MM.1S (cell line): ENCODE data around the gene ITLN2.
"Not testable (repeated sequence)": the region's sequence is repeated elsewhere in the genome, so short reads cannot be mapped to it uniquely, and the experiment has no call there.

Experiments used
- DNase-seq: peaks from one replicate; pipeline ENCODE4 v3.0.0-alpha.2; 2015
- H2AFZ ChIP-seq: fragments of 300-600 bp; sonication (generic); 2 replicates; pipeline ENCODE4 v1.6.0; 2016; ENCODE audit warnings: antibody characterized with exemption, low read length
- H3F3A ChIP-seq: fragments of 300-600 bp; sonication (generic); 2 replicates; pipeline ENCODE4 v1.6.1; 2016; ENCODE audit warnings: mild to moderate bottlenecking, antibody characterized with exemption, low read length, moderate library complexity, mixed read lengths; ENCODE audit not compliant: insufficient read depth
- H3K27ac ChIP-seq: fragments of 300-600 bp; sonication (generic); 2 replicates; pipeline ENCODE4 v1.5.1; 2016; ENCODE audit warnings: mild to moderate bottlenecking, low read length
- H3K27me3 ChIP-seq: fragments of 300-600 bp; sonication (generic); replicated peaks from 2 replicates; pipeline ENCODE4 v1.6.0; 2016; ENCODE audit warnings: low read length; ENCODE audit not compliant: insufficient read depth
- H3K36me3 ChIP-seq: fragments of 300-600 bp; sonication (generic); replicated peaks from 2 replicates; pipeline ENCODE4 v1.6.1; 2016; ENCODE audit warnings: mild to moderate bottlenecking, low read length, mixed read lengths; ENCODE audit not compliant: insufficient read depth
- H3K4me1 ChIP-seq: fragments of 300-600 bp; sonication (generic); 2 replicates; pipeline ENCODE4 v1.6.1; 2016; ENCODE audit warnings: low read length, mixed read lengths
- H3K4me2 ChIP-seq: fragments of 300-600 bp; sonication (generic); 2 replicates; pipeline ENCODE4 v1.6.0; 2016; ENCODE audit warnings: low read depth, low read length
- H3K4me3 ChIP-seq: fragments of 300-600 bp; sonication (generic); 2 replicates; pipeline ENCODE4 v1.5.1; 2016; ENCODE audit warnings: low read length, mixed read lengths
- H3K79me2 ChIP-seq: fragments of 300-600 bp; sonication (generic); 2 replicates; pipeline ENCODE4 v1.6.1; 2016; ENCODE audit warnings: mixed run types, low read length, mixed read lengths
- H3K9ac ChIP-seq: fragments of 300-600 bp; sonication (generic); 2 replicates; pipeline ENCODE4 v1.6.1; 2016; ENCODE audit warnings: low read length, mixed read lengths
- H3K9me2 ChIP-seq: fragments of 300-600 bp; sonication (generic); replicated peaks from 2 replicates; pipeline ENCODE4 v1.6.1; 2016; ENCODE audit warnings: mild to moderate bottlenecking, low read length, mixed read lengths; ENCODE audit not compliant: insufficient read depth
- H3K9me3 ChIP-seq: fragments of 300-600 bp; sonication (generic); replicated peaks from 2 replicates; pipeline ENCODE4 v1.6.1; 2016; ENCODE audit warnings: mild to moderate bottlenecking, low read length, mixed read lengths; ENCODE audit not compliant: insufficient read depth
- H4K20me1 ChIP-seq: fragments of 300-600 bp; sonication (generic); 2 replicates; pipeline ENCODE4 v1.6.1; 2016; ENCODE audit warnings: mild to moderate bottlenecking, low read length, moderate library complexity, mixed read lengths; ENCODE audit not compliant: insufficient read depth
- CTCF ChIP-seq: fragments of 300-600 bp; sonication (generic); IDR thresholded peaks from 2 replicates; pipeline ENCODE4 v1.5.1; 2016; ENCODE audit warnings: antibody characterized with exemption, low read length, mixed read lengths
- EZH2 ChIP-seq: fragments of 300-600 bp; sonication (generic); optimal IDR thresholded peaks from 2 replicates; pipeline ENCODE3; 2017; ENCODE audit warnings: low read depth, mild to moderate bottlenecking, antibody characterized with exemption, low read length, mixed read lengths
- EZH2phosphoT487 ChIP-seq: fragments of 300-600 bp; sonication (generic); IDR thresholded peaks from 2 replicates; pipeline ENCODE4 v1.6.1; 2018; ENCODE audit warnings: antibody characterized with exemption, low read length

Gene ITLN2

GRCh38 chr1:160945881-160946280, 8.7 kb downstream of the ITLN2 start:
- not testable (repeated sequence) for H4K20me1 ChIP-seq, H3K4me1 ChIP-seq, H3K4me3 ChIP-seq, H3F3A ChIP-seq, H3K9ac ChIP-seq, H3K9me2 ChIP-seq, H3K27ac ChIP-seq, H3K36me3 ChIP-seq, DNase-seq, H3K79me2 ChIP-seq, H3K27me3 ChIP-seq, H3K9me3 ChIP-seq, H2AFZ ChIP-seq, H3K4me2 ChIP-seq

GRCh38 chr1:160945079-160945478, 9.5 kb downstream of the ITLN2 start:
- no peaks in the 10 kb centered on the region for H4K20me1 ChIP-seq
- no peaks in the 10 kb centered on the region for H3F3A ChIP-seq
- no peak for DNase-seq
- no peak overlapping the region for H3K4me2 ChIP-seq
- H3K27me3 ChIP-seq = no peaks in the 10 kb centered on the region
- no peak overlapping the region for H2AFZ ChIP-seq
- no peak overlapping the region for H3K27ac ChIP-seq
- no peaks in the 10 kb centered on the region for H3K4me1 ChIP-seq
- no peaks in the 10 kb centered on the region for H3K36me3 ChIP-seq
- no peak for TF ChIP-seq EZH2phosphoT487
- TF ChIP-seq EZH2 = no peak
- no peak for TF ChIP-seq CTCF
- no peaks in the 10 kb centered on the region for H3K9me3 ChIP-seq
- H3K79me2 ChIP-seq = no peaks in the 10 kb centered on the region
- H3K4me3 ChIP-seq = no peak overlapping the region
- no peak overlapping the region for H3K9ac ChIP-seq
- H3K9me2 ChIP-seq = no peaks in the 10 kb centered on the region

GRCh38 chr1:160942926-160943325, 11.7 kb downstream of the ITLN2 start:
- Histone ChIP-seq H3K4me2 (no peak overlapping the region), H3F3A (no peaks in the 10 kb centered on the region), H3K9me3 (no peaks in the 10 kb centered on the region), H3K9me2 (no peaks in the 10 kb centered on the region), H4K20me1 (no peaks in the 10 kb centered on the region), H3K4me3 (no peak overlapping the region), H3K27me3 (no peaks in the 10 kb centered on the region), H3K9ac (no peak overlapping the region), H3K27ac (no peak overlapping the region), H3K36me3 (no peaks in the 10 kb centered on the region), H3K4me1 (no peaks in the 10 kb centered on the region), H3K79me2 (no peaks in the 10 kb centered on the region), H2AFZ (no peak overlapping the region)
- DNase-seq = no peak
- TF ChIP-seq EZH2 (no peak), CTCF (peak; percentile 40)

GRCh38 chr1:160936666-160937065, 17.9 kb downstream of the ITLN2 start:
- not testable (repeated sequence) for H3K79me2 ChIP-seq, H3K9me3 ChIP-seq, H4K20me1 ChIP-seq

More at GRCh38 chr1:160936666-160937065, 17.9 kb downstream of the ITLN2 start:
- H3F3A ChIP-seq, H3K27ac ChIP-seq, H3K4me1 ChIP-seq, H3K27me3 ChIP-seq, DNase-seq, H3K4me3 ChIP-seq, H3K4me2 ChIP-seq, H2AFZ ChIP-seq, H3K36me3 ChIP-seq, H3K9ac ChIP-seq, H3K9me2 ChIP-seq: not testable (repeated sequence)
